ENCODE results near the gene SELENOS.
"Not testable (repeated sequence)": the region's sequence is repeated elsewhere in the genome, so short reads cannot be mapped to it uniquely, and the experiment has no call there.

SELENOS gene

DNA sequence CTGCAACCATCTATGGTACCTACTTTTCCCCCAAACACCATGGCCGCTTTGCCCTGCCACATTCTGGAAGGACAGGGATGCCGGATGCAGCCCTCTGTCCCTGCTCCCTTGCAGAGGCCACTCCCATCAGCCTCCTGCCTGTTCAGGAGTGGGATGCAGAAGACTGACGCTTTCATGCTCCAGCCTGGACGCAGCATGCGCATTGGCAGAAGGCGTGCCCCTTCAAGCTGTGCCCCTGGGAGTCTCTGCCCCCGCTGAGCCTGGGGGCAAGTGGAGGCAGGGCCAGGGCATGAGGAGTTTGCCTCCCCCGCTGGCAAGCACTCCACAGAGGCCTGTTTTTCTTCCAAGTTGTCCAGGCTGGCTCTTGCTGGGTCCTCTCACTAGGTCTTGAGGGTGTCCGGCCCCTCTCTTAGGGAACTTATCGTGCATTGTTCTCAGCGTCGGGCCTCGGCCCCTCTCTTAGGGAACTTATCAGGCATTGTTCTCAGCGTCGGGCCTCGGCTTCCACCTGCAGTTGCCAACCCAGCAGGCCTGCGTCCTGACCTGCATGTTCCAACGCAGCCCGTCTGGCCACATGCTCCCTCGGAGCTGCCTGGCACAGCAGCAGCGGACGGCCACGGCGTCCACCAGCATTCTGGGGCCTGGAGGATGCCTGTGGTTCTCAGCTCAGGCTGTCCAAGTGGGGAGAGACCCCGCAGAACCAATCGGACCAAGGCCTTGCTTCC is 32.3 kb upstream of the SELENOS start:
- DNase-seq (ENCODE audit: low spot score) = no peak

DNA sequence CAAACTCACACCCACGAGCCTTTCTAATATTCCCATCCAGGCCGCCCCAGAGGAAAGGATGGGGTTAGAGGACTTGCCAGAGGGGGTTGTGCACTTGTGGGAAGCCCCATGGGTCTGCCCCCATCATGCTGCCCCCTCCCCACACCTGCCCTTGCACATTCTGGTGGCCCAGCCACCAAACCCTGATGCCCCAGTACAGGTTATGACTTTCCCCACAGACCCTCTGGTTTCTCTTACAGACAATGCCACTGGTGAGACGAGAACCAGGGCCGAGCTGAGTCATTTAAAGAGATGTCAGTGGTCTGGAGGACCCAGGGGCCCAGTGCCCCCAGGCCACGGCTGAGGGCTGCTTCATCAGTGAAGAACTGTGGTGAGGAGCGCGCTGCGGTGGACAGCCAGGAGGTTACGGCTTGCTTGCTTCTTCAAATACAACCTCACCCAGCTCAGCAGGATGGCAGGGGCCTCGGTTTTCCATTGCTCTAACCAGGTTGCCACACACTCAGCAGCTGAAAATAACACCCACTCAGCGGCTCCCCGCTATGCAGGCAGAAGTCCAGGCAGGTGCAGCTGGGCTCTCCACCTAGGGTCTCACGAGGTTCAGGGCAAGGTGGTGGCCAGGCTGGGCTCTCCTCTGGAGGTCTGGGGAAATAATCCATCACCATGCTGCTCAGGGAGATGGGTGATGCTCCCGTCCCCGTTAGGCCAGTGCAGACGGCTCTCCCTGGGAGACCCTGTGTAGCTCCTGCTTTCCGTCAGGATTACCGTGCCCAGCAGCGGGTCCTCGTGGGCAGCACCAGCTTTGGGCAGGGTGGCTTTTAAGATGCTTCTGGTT is 31.5 kb upstream of the SELENOS start:
- no peak for DNase-seq (ENCODE audit: low spot score)

DNA sequence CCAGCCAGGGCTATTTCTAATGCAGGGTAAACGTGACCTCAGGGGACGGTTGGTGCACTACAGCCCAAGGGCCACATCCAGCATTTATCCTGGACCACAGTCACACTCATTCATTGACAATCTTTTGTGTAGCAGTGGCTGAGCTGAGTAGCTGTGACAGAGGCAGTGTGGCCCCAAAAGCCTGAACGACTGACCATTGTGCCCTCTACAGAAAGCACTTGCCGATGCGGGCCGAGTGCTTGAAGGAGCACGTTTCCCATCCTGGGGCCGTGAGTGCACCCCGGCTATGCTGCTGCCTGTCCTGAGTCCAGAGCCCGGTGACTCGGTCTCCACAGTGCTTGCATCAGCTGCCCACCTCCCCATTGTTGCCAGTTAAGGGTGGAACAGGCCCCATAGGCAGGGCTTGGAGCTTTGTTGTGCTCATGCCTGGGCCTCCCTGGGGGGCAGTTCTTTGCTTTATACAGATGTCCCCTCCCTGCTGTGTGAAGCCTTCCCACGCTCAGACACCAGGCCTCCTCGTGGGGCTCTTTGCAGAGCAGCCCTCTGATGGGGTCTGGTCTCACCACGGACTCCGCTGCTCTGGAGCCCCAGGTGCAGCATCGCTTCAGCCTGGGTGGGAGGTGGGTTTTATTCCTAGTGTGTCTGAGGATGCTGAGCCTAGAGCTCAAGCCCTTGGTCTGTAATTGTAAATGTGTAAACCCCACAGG is 30.8 kb upstream of the SELENOS start:
- no peak for DNase-seq (ENCODE audit: low spot score)

DNA sequence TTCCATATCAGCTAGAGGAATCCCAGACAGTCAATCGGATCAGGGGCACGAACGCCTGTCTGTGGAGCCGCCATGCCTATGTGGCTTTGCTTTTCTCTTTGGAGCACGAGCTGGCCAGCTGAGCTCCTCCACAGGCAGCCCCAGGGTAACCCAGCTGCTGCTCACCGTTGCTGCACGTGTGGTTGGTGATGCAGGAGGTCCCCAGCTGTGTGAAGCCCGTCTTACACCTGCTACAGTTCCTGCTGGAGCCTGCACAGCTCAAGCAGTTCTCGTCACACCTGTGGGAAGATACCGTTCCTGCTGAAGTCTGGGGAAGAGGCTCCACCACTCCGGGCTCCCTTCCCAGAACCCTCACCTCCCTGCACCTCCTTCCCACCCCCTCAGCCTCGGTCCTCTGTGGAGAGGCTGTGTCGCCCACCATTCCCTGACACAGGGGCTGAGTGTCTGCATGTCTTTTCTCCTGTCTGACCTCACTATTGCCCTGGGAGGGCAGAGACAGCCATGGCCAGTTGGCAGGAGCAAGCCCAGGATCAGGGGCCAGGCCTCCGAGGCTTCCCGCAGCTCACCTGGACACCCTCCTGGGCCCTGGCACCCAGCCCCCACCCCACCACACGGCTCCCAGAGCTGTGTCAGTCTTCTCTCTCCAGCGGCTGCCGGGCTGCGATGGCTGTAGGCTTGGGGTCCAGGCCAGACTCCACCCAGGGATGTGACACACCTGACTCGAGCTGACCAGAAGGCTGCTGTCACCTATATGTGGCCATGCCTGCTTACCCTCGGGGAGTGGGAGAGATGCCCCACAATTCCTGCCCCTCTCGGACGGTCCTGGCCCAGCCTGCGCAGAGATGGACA is 30.0 kb upstream of the SELENOS start:
- DNase-seq (ENCODE audit: low spot score) = no peak

DNA sequence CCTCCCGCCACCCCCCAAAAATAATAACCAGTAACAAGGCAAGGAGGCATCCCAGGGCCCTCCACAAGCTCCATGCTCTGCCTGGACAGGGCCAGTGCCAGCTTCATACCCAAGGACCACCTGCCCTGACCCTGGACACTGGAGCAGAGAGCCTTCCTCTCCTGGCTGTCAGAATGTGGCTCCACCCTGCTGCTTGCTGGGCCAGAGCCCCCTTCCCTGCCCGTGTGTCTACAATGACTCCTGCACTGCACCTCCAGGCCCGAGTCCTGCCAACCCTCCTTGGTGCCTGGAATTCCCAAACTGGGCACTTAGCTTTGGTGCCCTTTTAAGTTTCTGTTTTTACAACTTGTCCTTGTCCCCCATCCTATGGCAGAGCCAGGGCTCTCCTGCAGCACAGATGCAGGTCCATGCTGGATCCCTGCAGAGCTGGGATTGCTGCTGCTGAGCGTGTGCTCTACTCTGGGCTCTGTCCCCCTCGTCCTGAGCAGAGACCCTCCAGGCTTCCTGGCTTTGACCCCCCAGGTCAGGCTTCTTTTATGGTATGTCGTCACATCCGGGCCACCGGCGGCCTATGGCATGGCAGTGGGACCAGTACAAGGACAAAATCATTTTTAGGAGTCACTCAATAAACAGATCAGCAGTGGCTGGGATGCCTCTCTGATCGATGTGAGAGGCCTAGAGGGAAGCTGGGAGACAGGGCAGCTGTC is 29.2 kb upstream of the SELENOS start:
- DNase-seq (ENCODE audit: low spot score) = no peak

DNA sequence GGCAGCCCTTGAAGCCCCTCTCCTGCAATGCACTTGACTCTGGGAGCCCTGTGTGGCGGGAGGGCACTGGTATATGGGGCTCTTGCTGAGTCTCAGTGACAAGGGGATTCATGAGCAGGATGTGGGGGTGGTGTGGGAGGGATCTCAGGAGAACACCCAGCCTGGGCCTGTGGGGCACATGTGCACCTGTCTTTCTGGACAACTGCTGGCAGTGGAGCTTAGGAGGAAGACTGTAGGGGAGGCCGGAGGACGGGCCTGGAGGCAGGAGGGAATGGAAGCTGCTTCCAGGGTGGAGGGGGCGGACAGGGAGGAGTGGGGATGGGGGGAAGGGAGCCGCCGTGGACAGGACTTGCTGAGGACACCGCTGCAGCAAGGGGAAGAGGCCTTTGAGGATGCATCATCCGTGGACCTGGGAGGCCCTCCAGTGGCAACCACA is 28.6 kb upstream of the SELENOS start:
- DNase-seq (ENCODE audit: low spot score) = no peak

DNA sequence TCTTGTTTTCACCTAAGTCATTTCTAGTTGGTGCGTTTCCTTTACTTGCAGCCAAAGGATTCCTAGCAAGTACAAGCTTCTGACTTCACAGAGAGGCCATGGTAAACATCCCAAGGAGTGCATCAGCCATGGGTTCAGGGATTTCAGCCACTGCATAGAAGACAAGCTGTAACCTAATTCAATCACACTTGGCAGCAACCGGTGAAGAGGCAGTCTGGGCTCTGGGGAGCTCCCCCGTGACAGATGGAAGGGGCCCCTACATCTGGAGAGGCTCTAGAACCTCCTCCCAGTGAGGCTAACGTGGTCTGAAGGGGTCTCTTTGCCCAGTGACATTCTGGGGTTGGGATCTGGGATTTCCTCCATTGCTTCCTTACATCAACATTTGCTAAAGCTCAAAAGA is 26.1 kb upstream of the SELENOS start:
- DNase-seq (ENCODE audit: low spot score) = no peak

GRCh38 chr15:101296418-101297405 is 19.4 kb upstream of the SELENOS start:
- peak; percentile 25 for DNase-seq (ENCODE audit: low spot score)

DNA sequence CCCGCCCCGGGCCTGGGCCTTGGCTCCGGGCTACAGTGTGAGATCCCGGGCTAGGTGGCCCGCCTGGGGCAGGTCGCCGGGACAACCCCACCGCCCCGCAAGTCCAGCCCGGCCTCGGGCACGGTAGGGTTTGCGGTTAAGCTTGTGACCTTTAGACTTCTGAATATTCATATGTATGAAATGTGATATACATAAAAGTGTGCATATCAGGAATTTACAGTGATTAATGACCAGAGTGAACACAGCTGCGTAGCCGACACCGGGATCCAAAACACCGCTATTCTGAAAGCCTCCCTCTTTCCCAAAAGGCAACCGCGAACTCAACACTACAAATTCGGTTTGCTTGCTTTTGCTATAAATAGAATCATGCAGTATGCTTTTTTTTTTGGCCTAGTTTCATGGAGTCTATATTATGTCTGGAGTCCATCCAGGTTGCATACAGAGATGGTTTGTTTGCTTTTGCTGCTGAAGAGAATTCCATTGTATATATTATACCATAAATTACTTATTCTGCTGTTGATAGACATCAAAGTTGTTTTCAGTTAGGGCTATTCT is 18.4 kb upstream of the SELENOS start:
- peak; percentile 65 for DNase-seq (ENCODE audit: low spot score)

GRCh38 chr15:101294731-101295606 is 17.7 kb upstream of the SELENOS start, which contains the start of gene SNRPA1:
TSS of gene SNRPA1 (minus strand) at chr15:101295248. CDS start at chr15:101295178, 70 bp downstream.
- DNase-seq (ENCODE audit: low spot score) = peak; percentile 96

DNA sequence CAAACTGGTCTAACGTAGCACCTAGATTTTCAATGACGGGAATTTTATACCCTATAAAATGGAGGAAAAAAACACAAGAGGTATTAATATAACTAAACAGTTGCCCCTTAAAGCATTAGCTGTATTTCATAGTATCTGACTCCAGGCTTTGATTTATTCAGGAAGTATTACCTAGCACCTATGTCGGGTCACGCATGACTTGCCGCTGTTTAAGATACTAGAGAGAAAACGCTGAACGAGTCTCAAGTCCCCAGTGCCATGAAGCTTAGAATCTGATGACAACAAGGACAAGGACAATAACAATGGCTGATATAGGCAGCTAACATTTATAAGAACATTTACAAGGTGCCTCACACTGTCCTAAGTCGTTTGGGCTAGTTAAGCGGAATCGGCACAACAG is 15.8 kb upstream of the SELENOS start:
- DNase-seq (ENCODE audit: low spot score) = peak; percentile 40

DNA sequence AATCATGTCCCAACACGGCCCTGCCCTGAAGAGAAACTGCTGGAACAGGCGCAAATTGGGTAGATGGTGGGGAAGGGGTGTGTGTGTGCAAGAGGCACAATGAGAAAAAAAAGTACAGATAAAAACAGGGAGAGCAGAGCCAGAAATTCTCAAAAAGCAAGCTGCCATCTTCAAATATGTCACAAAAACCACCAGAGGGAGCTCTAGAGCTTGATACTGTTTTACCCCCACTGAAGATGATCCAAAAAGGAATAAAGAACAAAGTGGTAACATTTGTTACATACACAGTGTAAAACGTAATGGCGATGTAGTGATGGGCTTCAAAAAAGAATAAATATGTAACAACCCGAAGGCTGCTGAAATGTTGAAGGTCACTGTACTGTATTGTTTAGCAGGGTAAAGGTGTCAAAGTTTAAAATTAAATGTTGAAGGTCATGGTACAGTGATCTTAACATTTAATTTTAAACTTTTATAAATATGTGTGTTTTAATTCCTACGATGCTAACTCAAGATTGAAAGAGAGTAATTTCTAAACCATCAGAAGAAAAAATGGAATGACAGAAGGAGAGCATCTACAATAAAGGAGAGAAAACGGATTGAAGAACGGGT is 11.7 kb upstream of the SELENOS start:
- peak; percentile 74 for DNase-seq (ENCODE audit: low spot score)

DNA sequence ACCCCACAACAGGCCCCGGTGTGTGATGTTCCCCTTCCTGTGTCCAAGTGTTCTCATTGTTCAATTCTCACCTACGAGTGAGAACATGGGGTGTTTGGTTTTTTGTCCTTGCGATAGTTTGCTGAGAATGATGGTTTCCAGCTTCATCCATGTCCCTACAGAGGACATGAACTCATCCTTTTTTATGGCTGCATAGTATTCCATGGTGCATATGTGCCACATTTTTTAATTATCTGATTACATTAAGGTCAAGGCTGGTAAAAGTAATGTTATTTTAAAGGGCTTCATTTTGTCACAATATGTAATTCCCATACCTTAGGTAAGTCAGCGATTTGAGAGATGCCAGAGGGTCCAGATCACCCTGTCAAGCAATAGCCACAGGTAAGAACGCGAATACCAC is 10.1 kb upstream of the SELENOS start:
- DNase-seq (ENCODE audit: low spot score) = not testable (repeated sequence)

DNA sequence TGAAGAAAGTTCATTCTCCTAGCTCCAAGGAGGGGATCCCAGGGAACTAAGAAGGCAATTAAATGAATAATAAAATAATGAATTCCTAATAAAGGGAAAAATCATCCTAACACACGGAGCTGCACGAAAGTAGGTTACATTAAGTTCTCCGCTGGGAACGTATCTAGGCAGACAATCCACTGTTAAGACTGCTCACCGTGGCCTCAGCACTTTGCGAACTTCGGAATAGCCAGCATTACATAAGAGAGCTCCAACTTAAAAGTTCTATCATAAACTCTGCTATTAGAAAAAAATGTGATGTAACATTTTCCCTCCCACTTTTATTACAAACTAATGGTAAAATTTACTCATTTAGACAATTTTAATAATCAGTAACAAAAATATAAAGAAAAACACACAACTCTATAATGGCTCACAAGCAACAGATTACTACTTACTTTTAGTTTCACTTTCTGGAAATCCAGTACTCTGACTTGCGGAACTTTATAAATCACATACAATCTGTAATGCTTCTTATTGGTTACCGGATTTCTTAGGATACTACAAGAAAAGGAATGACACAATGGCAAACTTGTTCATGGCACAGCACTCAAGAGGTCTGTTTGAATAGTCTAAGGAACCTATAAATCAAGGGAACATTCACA is 9.3 kb upstream of the SELENOS start:
- DNase-seq (ENCODE audit: low spot score) = no peak

- DNase-seq (ENCODE audit: low spot score) = no peak
Observed at GRCh38 chr15:101283931-101284330, 6.6 kb upstream of the SELENOS start.

- DNase-seq (ENCODE audit: low spot score) = no peak
Observed at GRCh38 chr15:101280007-101280406, 2.7 kb upstream of the SELENOS start.

- DNase-seq (ENCODE audit: low spot score) = peak; percentile 49
Observed at GRCh38 chr15:101277943-101278564, 769 bp upstream of the SELENOS start.
